ENCODE results near the gene FBF1.

- TF ChIP-seq CTCF (conservative IDR thresholded peaks at IDR 0.05; ENCODE audit: low read depth, low read length) = no peak
- no peak for TF ChIP-seq POLR2A (IDR thresholded peaks at IDR 0.05; ENCODE audit: low read depth, low read length)
- no peak for TF ChIP-seq SMC3 (IDR thresholded peaks at IDR 0.05; ENCODE audit: low read depth, low read length)
- TF ChIP-seq CEBPB (IDR thresholded peaks at IDR 0.05; ENCODE audit: low read depth, low read length) = no peak
- no peak for TF ChIP-seq MAFK (IDR thresholded peaks at IDR 0.05; ENCODE audit: low read depth, low read length)
- no peak for TF ChIP-seq RFX5 (IDR thresholded peaks at IDR 0.05; ENCODE audit: low read depth, low read length)
- TF ChIP-seq BHLHE40 (IDR thresholded peaks at IDR 0.05; ENCODE audit: low read depth, low read length) = no peak
- TF ChIP-seq FOS (IDR thresholded peaks at IDR 0.05; ENCODE audit: low read depth, low read length) = no peak
- no peak for TF ChIP-seq RAD21 (IDR thresholded peaks at IDR 0.05; ENCODE audit: low read length)
Observed at GRCh38 chr17:75899767-75900468, 40.9 kb downstream of the FBF1 start.
